B cell (primary cell): ENCODE results near the gene KCNG3. TPM values are rescaled to one million over a fixed set of nuclear protein-coding genes. Genes with fewer than 3 reads are reported as not detected.

Experiments used
- ATAC-seq: fragments of 200-7000 bp; cut with Tn5 transposase; one replicate; pipeline ENCODE4 v1.10.0; 2021; ENCODE audit warnings: low read depth, mild to moderate bottlenecking, moderate number of reproducible peaks, moderate library complexity
- CTCF ChIA-PET: fragments of 350-600 bp; sonication (Branson Sonifier 250); formaldehyde crosslinking; loops from one replicate; lab custom pipeline; 2021; ENCODE audit warnings: antibody characterized with exemption, inconsistent platforms; lab: Charles Lee
- POLR2A ChIA-PET: fragments of 350-600 bp; sonication (Branson Sonifier 250); formaldehyde crosslinking; loops from one replicate; lab custom pipeline; 2021; ENCODE audit warnings: antibody characterized with exemption; lab: Charles Lee
- DNase-seq: peaks from one replicate; pipeline ENCODE4 v3.0.0; 2013
- H2AFZ ChIP-seq: 2 replicates; pipeline ENCODE4 v1.6.1; 2012; ENCODE audit warnings: mild to moderate bottlenecking, low read depth, low read length; ENCODE audit not compliant: insufficient read depth, poor library complexity, severe bottlenecking
- H3K27ac ChIP-seq, 2 donors: 1 replicate in 1 of 2; 2 replicates in 1 of 2; pipeline ENCODE4 v1.5.1; 2012 to 2013; ENCODE audit warnings: low read length in 2 of 2, mild to moderate bottlenecking in 2 of 2, moderate library complexity in 1 of 2
- H3K27me3 ChIP-seq, 4 experiments: fragments of 200-600 bp in 1 of 4; sonication (generic) in 1 of 4; replicated peaks in 1 of 4; 1 replicate in 2 of 4; 2 replicates in 2 of 4; pipeline versions ENCODE4 v1.6.1 to v1.7.0; 2013 to 2016; ENCODE audit warnings: low read length in 3 of 4, mild to moderate bottlenecking in 2 of 4, mixed read lengths in 1 of 4, moderate library complexity in 1 of 4; ENCODE audit not compliant: insufficient read depth in 4 of 4, control insufficient read depth in 3 of 4; ENCODE audit errors: control extremely low read depth in 1 of 4
- H3K36me3 ChIP-seq, 2 experiments: replicated peaks in 1 of 2; 1 replicate in 1 of 2; 2 replicates in 1 of 2; pipeline versions ENCODE4 v1.6.1 to v1.7.1; 2013; ENCODE audit warnings: low read length in 1 of 2; ENCODE audit not compliant: insufficient read depth in 2 of 2, control insufficient read depth in 1 of 2; ENCODE audit errors: control extremely low read depth in 1 of 2, extremely low read depth in 1 of 2
- H3K4me1 ChIP-seq, 2 donors: fragments of 200-600 bp in 1 of 2; sonication (generic) in 1 of 2; 1 replicate in 1 of 2; 2 replicates in 1 of 2; pipeline versions ENCODE4 v1.5.1 to v1.6.1; 2013 to 2017; ENCODE audit warnings: low read length in 2 of 2; ENCODE audit not compliant: control insufficient read depth in 2 of 2, insufficient read depth in 2 of 2
- H3K4me2 ChIP-seq: replicated peaks from 2 replicates; pipeline ENCODE3; 2012; ENCODE audit warnings: mild to moderate bottlenecking, low read depth, low read length; ENCODE audit not compliant: poor library complexity, severe bottlenecking
- H3K4me3 ChIP-seq, 5 experiments: fragments of 200-600 bp in 1 of 5; sonication (generic) in 1 of 5; 1 replicate in 3 of 5; 2 replicates in 2 of 5; pipeline versions ENCODE4 v1.5.1 to v1.7.0; 2011 to 2016; ENCODE audit warnings: low read length in 4 of 5, mild to moderate bottlenecking in 4 of 5, low read depth in 2 of 5, control low read depth in 1 of 5, moderate library complexity in 1 of 5; ENCODE audit not compliant: insufficient read depth in 1 of 5; ENCODE audit errors: control extremely low read depth in 1 of 5, extremely low read depth in 1 of 5
- H3K79me2 ChIP-seq: fragments of 200-600 bp; sonication (generic); one replicate; pipeline ENCODE4 v1.6.0; 2016; ENCODE audit warnings: low read length; ENCODE audit not compliant: control insufficient read depth, insufficient read depth
- H3K9ac ChIP-seq: fragments of 200-600 bp; sonication (generic); 2 replicates; pipeline ENCODE4 v1.6.1; 2017; ENCODE audit warnings: mild to moderate bottlenecking, low read length, moderate library complexity
- H3K9me3 ChIP-seq, 3 donors: one replicate each; pipeline versions ENCODE4 v1.6.1 to v1.7.1; 2013; ENCODE audit warnings: low read length in 2 of 3; ENCODE audit not compliant: control insufficient read depth in 2 of 3, insufficient read depth in 1 of 3; ENCODE audit errors: control extremely low read depth in 1 of 3
- H4K20me1 ChIP-seq: 2 replicates; pipeline ENCODE4 v1.6.0; 2012; ENCODE audit warnings: mild to moderate bottlenecking, low read length; ENCODE audit not compliant: insufficient read depth, control insufficient read depth, poor library complexity, severe bottlenecking
- H3K27ac Mint-ChIP-seq: one replicate; pipeline ENCODE4 v1.8.0; 2021; ENCODE audit warnings: mixed read lengths
- H3K27me3 Mint-ChIP-seq: one replicate; pipeline ENCODE4 v1.8.0; 2021; ENCODE audit warnings: mixed read lengths
- H3K4me1 Mint-ChIP-seq: one replicate; pipeline ENCODE4 v1.8.0; 2021; ENCODE audit warnings: mixed read lengths
- H3K4me3 Mint-ChIP-seq: one replicate; pipeline ENCODE4 v1.8.0; 2021; ENCODE audit warnings: mixed read lengths
- H3K9me3 Mint-ChIP-seq: one replicate; pipeline ENCODE4 v1.8.0; 2022; ENCODE audit warnings: mixed read lengths; ENCODE audit not compliant: insufficient read depth
- EZH2 ChIP-seq: IDR thresholded peaks from 2 replicates; pipeline ENCODE4 v1.6.1; 2012; ENCODE audit warnings: borderline replicate concordance, low read depth, mild to moderate bottlenecking, moderate library complexity, low read length; ENCODE audit not compliant: insufficient read depth, poor library complexity, severe bottlenecking
- WGBS: methylation state at CpG from one replicate; pipeline ENCODE4 v1.1.5; 2013; ENCODE audit warnings: missing lambda C conversion rate; ENCODE audit not compliant: insufficient coverage; 5-methylcytosine and 5-hydroxymethylcytosine counted together
- intact Hi-C: fragments of 100-400 bp; cut with micrococcal nuclease; formaldehyde crosslinking; loops from one replicate; pipeline ENCODE4 v1.10.0; 2022
- polyA plus RNA-seq: library from polyadenylated mRNA; depleted of rRNA; stranded (reverse); fragments of >200 nt; gene quantifications from 2 replicates; pipeline ENCODE4 v1.2.3, GENCODE V29; 2012
- total RNA-seq, 2 donors: library from RNA; stranded (reverse); fragments of 120-200 nt in 1 of 2; gene quantifications; 1 replicate in 1 of 2; 2 replicates in 1 of 2; pipeline versions ENCODE4 v1.2.3 to v1.2.4, GENCODE V29; 2013 to 2022
- TF ChIP-seq, protein P1 (sequence below): fragments of 200-600 bp; IDR thresholded peaks from one replicate; pipeline ENCODE4 v1.8.0; 2022; ENCODE audit warnings: antibody characterized with exemption, mild to moderate bottlenecking

The KCNG3 gene
- total and polyA plus RNA-seq, 2 donors (not counting 1 experiment from before 2014, with no cell fraction given) = not detected

DNA sequence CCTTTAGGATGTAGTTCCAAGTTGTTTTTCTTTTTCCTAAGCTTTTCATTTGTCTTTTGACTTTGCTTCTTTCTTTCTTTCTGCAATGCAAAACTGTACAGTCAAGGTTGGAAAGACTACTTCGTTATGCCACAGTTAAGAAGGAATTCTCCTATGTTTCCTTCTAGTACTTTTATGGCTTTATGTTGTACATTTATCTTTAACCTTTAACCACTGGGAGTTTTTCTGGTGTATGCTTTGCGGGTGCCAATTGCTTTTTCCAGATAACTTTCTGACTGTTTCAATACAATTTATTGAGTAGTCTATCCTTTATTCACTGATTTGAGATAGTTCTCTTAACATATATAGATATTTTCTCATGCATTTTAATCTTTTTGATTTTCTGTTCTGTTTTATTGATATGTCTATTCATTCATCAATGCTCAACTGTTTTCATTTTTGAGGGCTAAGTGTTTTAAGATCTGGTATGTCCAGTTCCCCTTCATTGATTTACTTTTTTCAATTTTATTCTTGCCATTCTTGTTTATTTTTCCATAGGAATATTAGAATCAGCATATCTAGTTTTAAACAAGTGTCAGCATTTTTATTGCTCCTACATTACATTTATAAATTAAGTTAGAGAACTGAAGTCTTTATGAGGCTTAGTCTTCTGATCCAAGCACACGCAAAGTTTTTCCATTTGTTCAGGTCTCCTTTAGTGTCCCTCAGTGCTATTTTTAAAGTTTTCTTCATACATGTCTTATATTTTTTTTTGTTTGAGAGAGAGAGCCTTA is 82.9 kb downstream of the KCNG3 start:
- no peak for TF ChIP-seq EZH2
- TF ChIP-seq, protein P1, sequence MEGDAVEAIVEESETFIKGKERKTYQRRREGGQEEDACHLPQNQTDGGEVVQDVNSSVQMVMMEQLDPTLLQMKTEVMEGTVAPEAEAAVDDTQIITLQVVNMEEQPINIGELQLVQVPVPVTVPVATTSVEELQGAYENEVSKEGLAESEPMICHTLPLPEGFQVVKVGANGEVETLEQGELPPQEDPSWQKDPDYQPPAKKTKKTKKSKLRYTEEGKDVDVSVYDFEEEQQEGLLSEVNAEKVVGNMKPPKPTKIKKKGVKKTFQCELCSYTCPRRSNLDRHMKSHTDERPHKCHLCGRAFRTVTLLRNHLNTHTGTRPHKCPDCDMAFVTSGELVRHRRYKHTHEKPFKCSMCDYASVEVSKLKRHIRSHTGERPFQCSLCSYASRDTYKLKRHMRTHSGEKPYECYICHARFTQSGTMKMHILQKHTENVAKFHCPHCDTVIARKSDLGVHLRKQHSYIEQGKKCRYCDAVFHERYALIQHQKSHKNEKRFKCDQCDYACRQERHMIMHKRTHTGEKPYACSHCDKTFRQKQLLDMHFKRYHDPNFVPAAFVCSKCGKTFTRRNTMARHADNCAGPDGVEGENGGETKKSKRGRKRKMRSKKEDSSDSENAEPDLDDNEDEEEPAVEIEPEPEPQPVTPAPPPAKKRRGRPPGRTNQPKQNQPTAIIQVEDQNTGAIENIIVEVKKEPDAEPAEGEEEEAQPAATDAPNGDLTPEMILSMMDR = no peak

DNA sequence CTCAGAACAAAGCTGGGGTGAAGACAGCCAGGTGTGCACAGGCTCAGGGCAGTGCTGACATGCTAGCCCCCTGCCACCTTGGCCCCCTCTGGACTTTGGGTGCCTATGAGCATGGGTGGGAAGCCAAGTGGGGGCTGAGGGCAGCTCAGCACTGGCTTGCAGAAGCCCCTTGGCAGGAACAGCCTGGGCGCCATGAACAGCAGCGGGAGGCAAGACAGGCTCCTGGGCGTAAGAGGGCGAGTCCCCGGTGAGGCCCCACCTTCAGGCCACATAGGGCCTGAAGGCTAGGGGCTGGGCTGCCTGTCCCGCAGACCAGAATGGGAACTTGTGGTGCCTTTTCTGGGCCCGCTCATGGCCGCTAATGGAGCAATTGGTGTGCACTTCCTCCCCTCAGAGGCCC is 85.8 kb downstream of the KCNG3 start:
- no peak overlapping the region for H3K27ac Mint-ChIP-seq
- POLR2A ChIA-PET = no interaction called here
- Histone ChIP-seq H3K9me3 (peaks cover 0 to 20% (median 0%) of the 10 kb centered on the region in 3 donors), H3K36me3 (no peaks in the 10 kb centered on the region), H3K9ac (no peak overlapping the region), H4K20me1 (no peaks in the 10 kb centered on the region), H3K27ac (no peak overlapping the region), H3K4me3 (no peak overlapping the region), H3K4me2 (no peak overlapping the region), H3K79me2 (no peaks in the 10 kb centered on the region), H3K27me3 (no peaks in the 10 kb centered on the region), H2AFZ (no peak overlapping the region), H3K4me1 (no peaks in the 10 kb centered on the region)
- TF ChIP-seq, protein P1 = no peak
- TF ChIP-seq EZH2 = no peak
- DNase-seq (no peak), ATAC-seq (no peak)
- 92% methylated on average over 7 of the region's 8 CpGs for WGBS
- no peaks in the 10 kb centered on the region for H3K9me3 Mint-ChIP-seq
- H3K27me3 Mint-ChIP-seq = peaks cover 15% of the 10 kb centered on the region
- CTCF ChIA-PET = no interaction called here
- no peak overlapping the region for H3K4me3 Mint-ChIP-seq
- intact Hi-C loops = no loop called here
- no peaks in the 10 kb centered on the region for H3K4me1 Mint-ChIP-seq

More for the DNA sequence above, 82.9 kb downstream of the KCNG3 start:
- no peak overlapping the region for H3K4me3 Mint-ChIP-seq
- Histone ChIP-seq H3K79me2 (no peaks in the 10 kb centered on the region), H4K20me1 (no peaks in the 10 kb centered on the region), H3K27ac (no peak overlapping the region), H3K36me3 (no peaks in the 10 kb centered on the region), H3K4me1 (no peaks in the 10 kb centered on the region), H3K4me2 (no peak overlapping the region), H3K9ac (no peak overlapping the region), H3K4me3 (no peak overlapping the region), H2AFZ (no peak overlapping the region), H3K27me3 (peaks cover 0 to 2% (median 0%) of the 10 kb centered on the region in 4 experiments), H3K9me3 (peaks cover 2 to 20% (median 14%) of the 10 kb centered on the region in 3 donors)
- no CpG with 5 or more reads among the region's 3 CpGs for WGBS
- H3K4me1 Mint-ChIP-seq = no peaks in the 10 kb centered on the region
- H3K27me3 Mint-ChIP-seq = peaks cover 10% of the 10 kb centered on the region
- DNase-seq (no peak), ATAC-seq (no peak)
- CTCF ChIA-PET = no interaction called here
- H3K9me3 Mint-ChIP-seq = peaks cover 18% of the 10 kb centered on the region
- intact Hi-C loops = no loop called here
- H3K27ac Mint-ChIP-seq = no peak overlapping the region
- POLR2A ChIA-PET = no interaction called here
